ENCODE measurements around the gene SLC44A5.
A peak's percentile ranks its signal among the peaks of the same experiment; 100 is the strongest.
"Not testable (repeated sequence)": the region's sequence is repeated elsewhere in the genome, so short reads cannot be mapped to it uniquely, and the experiment has no call there.

SLC44A5 gene

DNA sequence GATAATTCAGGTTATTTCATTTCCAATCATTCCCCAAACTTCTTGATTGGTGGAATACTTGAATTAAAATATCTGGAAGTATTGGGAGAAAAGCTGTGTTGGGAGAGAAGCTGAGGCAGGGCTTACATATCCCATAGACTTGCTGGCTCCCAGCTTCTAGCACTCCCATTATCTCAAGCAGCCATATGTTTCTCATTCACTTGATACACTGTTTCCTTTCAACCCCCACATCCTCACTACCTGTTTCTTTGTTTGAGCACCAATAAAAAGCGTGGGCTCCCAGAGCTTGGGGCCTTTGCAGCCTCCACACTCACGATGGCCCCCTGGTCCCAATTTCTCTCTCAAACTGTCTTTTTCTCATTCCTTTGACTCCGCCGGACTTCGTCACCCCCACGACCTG lies 256.6 kb downstream of the SLC44A5 start:
- DNase-seq: not testable (repeated sequence)

DNA sequence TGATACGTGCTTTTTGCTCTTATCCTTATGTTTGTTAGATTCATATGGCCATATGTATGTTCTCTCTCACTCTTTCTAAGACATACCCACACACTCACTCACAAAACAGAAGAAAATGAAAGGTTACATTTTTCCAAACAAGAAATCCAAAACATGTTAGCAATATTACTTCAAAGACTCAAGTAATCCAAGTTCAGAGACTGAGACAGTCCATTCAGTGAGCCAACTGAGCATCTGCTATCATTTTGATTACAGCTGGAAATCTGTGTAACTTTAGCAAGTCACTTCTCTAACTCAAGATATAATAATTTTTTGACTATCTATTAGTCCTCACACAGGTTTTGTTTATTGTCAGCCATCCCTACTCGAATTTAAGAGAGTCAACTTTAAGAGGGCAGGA lies 257.9 kb downstream of the SLC44A5 start:
- no peak for DNase-seq

DNA sequence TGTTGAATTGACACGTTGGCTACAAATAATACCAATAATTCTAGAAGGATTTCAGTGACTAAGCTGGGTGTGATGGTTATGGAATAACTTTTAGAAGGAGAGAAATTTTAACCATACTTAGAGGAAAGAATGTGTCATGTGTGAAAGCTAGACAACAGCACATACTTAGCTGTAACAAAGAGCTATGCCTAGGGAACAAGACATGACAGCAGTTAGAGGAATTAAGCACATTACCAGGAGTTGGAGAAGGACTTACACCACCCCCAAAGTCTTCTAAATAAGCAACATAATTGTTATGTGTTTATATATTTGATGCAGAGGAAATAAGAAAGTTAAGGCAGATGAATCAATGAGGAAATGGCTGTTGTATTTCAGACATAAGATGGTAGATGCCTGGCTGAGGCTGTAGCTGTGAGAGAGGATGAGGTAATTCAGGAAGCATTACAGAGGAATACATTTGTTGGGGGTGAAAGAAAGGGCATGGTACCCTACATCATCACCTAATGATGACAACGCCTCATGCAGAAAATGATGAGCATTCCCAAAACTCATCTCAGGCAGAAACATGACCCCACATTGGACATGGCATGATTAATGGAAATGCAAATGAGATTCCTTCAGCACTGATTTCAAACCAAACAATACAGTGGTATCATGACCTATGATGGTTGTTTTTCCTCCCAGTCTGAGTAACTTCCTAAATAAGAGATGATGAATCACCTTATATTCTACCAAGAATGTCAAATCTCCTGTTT lies 265.2 kb downstream of the SLC44A5 start:
- no peak for DNase-seq

DNA sequence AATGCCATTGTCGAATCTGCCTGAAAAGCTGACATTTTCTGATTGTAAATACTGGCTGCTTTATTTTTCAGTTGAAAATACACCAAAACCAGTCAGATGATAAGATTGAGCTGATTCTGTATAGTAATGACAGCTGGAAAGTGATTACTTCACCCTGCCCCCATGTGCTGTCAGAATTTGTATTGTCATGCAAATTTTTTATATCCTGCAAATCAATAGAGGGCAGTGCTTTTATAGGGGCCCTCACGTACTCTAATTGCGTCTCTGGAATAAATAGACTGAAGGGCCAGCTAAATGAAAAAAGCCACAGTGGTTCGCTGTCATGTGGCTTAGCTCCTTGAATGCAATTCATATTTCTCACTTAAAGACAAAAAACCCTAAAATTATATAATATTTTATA lies 268.1 kb downstream of the SLC44A5 start:
- DNase-seq: no peak

GRCh38 chr1:75341537-75341936 lies 269.4 kb downstream of the SLC44A5 start:
- no peak for DNase-seq

GRCh38 chr1:75338616-75339483 lies 272.1 kb downstream of the SLC44A5 start:
- peak; percentile 26 to 57 for DNase-seq

DNA sequence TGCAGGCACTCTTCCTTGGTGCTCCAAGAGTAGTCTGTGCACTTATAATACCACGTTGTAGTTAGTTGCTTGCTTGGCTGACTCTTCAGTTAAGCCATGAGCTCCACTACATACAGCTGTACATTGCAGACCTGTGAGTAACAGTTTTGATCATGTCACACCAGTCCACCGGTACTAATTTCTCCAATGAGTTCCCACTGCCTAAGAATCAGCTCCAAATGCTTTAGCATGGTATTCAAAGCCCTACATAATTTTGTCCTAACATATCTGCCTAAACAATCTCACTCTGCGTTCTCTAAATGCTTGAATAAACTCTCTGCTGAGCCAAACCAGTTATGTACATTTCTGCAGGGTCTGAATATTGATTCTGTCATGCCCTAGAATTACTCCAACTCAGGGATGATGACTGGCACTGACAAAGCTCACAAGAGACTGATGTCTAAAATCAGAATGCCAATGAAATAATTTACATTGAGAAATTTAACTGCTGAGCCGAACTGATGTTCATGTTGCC lies 276.0 kb downstream of the SLC44A5 start:
- no peak for DNase-seq

DNA sequence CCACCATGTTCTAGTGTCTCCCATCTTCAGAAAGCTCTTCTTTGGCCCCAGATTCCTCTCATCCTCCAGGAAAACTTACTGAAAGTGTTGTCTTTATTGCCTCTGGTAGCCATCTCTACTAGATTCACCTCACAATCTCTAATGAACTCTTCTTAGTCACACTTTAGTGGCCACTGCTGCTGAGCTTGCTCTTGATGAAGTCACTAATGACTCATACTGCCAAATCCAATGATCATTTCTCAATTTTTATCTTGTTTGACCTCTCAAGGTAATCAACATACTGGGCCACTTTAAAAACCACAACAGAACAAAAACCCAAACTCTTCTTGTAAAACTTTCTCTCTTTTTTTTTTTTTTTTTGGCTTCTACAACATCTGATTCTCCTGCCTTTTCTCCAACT lies 280.3 kb downstream of the SLC44A5 start:
- no peak for DNase-seq

- DNase-seq: no peak
Measured at GRCh38 chr1:75328691-75329090, 282.2 kb downstream of the SLC44A5 start.

GRCh38 chr1:75327395-75327794 lies 283.5 kb downstream of the SLC44A5 start:
- no peak for DNase-seq

DNA sequence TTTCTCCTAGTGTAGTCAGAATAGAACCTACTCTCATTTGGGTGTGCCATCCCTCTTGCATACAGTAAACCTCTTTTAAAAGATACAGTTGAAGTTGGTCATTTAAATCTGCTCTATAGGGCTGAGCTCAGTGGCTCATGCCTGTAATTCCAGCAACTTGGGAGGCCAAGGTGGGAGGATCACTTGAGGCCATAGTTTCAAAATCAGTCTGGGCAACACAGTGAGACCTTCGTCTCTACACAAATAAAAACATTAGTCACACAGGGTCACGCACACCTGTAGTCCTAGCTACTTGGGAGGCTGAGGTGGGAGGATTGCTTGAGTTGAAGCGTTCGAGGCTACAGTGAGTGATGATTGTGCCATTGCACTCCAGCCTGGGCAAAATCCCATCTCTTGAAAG lies 292.9 kb downstream of the SLC44A5 start:
- DNase-seq: no peak

DNA sequence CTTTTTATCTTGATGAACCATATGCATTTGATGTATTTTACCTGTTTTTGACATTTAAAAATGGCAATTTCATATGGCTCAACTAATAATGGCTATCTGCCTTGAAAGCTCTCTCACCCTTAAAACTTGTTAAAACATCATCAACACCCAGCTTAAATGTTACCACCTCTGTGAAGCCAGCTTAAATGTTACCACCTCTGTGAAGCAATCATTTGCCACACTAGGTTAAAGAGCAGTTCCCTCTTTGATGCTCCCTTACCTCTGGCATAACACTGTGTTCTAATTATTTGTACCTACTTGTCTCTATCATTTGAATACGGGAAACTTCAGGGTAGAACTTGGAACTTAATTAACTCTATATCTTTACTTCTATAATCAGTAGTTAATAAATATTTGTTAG lies 294.7 kb downstream of the SLC44A5 start:
- DNase-seq: no peak

GRCh38 chr1:75312620-75313019 lies 298.3 kb downstream of the SLC44A5 start:
- DNase-seq: no peak

DNA sequence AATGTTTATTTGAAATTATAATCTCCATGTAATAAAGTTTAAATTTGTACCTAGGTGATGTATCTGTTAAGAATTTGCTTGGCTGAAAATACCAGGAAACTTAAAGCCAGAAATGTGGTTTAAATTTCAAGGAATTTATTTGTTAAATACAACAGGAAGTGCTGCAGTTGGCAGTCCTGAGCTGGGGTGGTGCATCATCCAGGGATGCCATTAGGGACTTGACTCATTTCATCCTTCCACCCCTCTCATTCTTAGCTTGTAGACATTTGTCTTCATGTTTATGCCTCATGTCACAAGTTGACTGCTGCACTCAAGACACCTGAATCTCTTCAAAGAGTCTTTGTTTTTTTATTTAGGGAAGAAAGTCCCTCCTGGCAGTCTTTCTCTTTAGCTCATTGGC lies 300.8 kb downstream of the SLC44A5 start:
- DNase-seq: no peak

DNA sequence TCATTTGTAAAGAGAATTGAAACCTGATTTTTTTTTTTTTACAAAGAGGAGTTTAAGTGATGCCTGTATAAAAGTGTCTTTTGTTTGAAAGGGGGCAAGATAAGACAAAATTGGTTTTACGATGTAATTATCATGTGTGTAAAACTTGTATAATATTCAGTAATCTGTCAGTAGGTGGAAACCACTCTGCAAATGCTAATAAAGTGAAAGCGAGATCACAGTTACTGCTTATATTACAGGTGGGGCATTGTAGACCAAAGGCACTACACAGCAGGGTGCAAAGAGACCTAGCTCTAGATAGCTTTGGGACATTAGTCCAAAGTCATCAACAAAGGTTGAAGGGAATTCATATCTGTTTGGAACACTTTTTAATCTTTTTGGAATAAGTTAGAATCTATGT lies 302.5 kb downstream of the SLC44A5 start:
- DNase-seq: no peak

- DNase-seq: no peak
Measured at GRCh38 chr1:75305061-75305460, 305.9 kb downstream of the SLC44A5 start.

GRCh38 chr1:75293270-75293669 lies 317.6 kb downstream of the SLC44A5 start:
- peak in 1 of 2 experiments; percentile 26 for DNase-seq

DNA sequence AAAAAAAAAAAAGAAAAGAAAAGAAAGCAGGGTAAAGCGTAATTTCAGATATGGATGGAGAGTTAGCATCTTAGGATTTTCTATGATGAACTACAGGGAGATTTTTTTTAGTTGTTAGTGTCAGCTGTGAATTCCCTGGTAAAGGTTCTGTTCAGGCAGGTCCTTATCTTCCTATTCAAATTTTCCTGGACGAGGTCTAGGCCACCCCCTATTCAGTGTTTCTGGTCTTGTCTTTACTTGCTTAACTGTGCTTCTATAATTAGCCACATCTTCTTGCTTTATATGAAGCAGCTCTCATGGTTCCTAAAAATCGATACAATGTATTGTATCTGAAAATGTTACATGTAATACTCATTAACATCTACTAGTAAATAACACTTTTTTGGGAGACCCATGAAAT lies 318.9 kb downstream of the SLC44A5 start:
- DNase-seq: no peak

DNA sequence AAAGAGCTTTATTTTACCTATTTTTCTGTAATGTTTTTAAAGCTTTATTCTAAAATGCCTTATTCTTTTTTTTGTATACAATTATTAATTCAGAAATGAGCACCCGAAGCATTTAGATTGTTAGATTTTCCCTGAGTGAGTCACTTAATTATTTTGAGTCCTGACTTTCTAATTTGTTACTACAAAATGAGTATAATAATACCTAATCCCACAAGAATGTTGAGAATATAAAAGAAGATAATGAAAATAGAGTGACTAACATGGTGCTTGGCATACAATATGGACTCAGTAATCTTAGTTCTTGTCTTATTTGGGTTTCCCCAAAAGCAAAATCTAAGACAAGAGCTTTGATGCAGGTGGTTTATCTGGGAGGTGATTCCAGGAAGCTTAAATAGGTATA lies 334.5 kb downstream of the SLC44A5 start:
- no peak for DNase-seq

DNA sequence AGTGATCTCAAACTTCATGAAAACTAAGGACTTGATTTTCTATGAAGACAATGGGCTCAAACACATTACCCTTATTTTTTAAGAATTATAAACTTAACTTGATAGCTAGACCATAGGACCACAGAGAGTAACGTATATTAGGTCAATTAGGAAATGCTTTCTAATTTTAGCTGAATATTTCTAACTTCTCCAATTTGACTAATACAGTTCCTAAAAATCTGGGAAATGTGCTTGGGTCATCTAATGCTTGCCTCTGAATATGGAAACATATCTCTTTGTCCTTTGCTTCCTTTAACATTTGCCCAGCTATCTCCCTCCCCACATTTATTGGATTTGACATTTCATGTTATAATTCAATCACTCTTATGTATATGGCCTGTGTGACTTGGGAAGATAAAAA lies 335.3 kb downstream of the SLC44A5 start:
- no peak for DNase-seq

DNA sequence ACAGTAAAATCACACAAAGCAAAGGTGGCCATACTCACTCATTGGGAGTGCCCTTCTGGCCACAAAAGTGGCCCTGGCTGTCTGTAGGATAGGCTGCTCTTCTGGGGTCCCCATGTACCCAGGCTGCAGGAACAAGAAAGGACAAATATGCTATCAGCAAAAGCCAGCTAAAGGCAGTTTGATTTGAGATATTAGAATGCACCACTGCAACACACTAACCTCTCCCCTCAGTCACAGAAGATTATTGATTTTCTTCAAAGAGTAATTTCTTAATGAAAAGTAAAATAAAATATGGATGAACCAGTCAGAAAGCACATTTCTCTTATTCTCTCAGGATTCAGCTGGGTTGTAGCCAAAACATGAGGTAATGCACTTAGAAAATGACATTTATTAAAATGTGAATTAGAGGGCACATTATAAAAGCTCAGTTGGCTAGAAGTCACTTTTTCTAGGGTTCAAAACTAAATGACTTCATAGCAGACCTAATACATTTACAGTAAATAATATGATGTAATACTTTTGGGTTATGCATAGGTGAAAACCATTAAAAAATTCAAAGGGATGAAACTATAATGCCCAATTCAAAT lies 335.9 kb downstream of the SLC44A5 start:
- peak in 1 of 2 experiments; percentile 21 for DNase-seq

DNA sequence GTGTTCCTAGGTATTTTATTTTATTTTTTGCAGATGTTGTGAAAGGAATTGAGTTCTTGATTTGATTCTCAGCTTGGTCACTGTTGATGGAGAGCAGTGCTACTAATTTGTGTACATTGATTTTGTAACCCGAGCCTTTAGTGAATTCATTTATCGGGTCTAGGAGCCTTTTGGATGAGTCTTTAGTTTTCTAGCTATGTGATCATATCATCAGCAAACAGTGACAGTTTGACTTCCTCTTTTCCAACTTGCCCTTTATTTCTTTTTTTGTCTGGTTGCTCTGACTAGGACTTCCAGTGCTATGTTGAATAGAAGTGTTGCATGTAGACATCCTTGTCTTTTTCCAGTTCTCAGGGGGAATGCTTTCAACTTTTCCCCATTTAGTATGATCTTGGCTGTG lies 337.8 kb downstream of the SLC44A5 start:
- DNase-seq: no peak

DNA sequence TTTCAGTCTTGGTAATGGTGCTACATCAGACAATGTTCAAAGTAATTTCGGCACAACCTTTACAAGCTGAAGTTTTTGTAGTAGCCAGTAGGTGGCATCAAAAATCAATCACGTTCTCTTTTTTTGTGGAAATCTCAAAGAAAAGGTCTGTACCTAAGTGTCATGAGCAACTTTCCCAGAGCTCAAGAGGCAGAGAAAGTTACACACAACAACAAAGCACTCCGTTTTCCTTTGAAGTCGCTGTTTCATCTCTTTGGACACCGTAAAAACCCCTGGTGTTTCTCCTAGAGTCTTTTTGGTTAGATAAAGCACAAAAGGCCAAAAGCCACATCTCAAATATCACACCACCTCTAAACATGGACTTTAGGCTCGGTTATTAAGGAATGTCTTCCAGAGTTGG lies 345.1 kb downstream of the SLC44A5 start:
- DNase-seq: peak; percentile 72 to 77

DNA sequence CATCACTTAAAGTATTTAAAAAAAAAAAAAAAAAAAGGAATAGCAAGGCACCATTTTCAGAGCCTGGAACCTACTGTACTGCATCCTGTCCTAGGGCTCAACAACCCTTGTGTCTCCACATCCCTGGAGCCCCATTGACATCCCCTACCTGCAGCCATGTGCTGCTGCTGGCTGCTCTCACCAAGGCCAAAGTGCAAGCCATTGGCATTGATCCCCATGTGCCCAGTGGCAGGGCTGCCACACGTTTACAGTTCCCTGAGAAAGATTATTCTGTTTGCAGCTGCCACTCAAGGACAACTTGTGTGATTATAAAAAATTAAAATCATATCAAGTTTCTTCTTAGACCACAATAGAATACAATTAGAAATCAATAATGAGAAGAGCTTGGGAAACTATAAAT lies 346.8 kb downstream of the SLC44A5 start:
- no peak for DNase-seq
